Erythroblast (primary cell): ENCODE measurements around the gene GOLGA6B.

ENCODE experiments used
- GATA1 ChIP-seq: IDR thresholded peaks from 2 replicates; pipeline ENCODE4 v1.6.1; 2011; ENCODE audit warnings: low read depth, mild to moderate bottlenecking, control low read depth, low read length, moderate library complexity
- POLR2A ChIP-seq: IDR thresholded peaks from 2 replicates; pipeline ENCODE4 v1.6.1; 2011; ENCODE audit warnings: mild to moderate bottlenecking, low read length

- TF ChIP-seq POLR2A (no peak), GATA1 (no peak)
Observed at GRCh38 chr15:72688697-72689096, 34.2 kb downstream of the GOLGA6B start.
